ENCODE results near the gene FAM149B1.
A peak's percentile ranks its signal among the peaks of the same experiment; 100 is the strongest.
"Not testable (repeated sequence)": the region's sequence is repeated elsewhere in the genome, so short reads cannot be mapped to it uniquely, and the experiment has no call there.

The FAM149B1 gene

GRCh38 chr10:73233883-73234282 lies 66.0 kb downstream of the FAM149B1 start:
- DNase-seq (ENCODE audit: low spot score): no peak

GRCh38 chr10:73234695-73235094 lies 66.8 kb downstream of the FAM149B1 start:
- no peak for DNase-seq (ENCODE audit: low spot score)

- no peak for DNase-seq (ENCODE audit: low spot score)
These were observed 71.2 kb downstream of the FAM149B1 start for GRCh38 chr10:73238990-73239566.

GRCh38 chr10:73239908-73240307 lies 72.0 kb downstream of the FAM149B1 start:
- no peak for DNase-seq (ENCODE audit: low spot score)

DNA sequence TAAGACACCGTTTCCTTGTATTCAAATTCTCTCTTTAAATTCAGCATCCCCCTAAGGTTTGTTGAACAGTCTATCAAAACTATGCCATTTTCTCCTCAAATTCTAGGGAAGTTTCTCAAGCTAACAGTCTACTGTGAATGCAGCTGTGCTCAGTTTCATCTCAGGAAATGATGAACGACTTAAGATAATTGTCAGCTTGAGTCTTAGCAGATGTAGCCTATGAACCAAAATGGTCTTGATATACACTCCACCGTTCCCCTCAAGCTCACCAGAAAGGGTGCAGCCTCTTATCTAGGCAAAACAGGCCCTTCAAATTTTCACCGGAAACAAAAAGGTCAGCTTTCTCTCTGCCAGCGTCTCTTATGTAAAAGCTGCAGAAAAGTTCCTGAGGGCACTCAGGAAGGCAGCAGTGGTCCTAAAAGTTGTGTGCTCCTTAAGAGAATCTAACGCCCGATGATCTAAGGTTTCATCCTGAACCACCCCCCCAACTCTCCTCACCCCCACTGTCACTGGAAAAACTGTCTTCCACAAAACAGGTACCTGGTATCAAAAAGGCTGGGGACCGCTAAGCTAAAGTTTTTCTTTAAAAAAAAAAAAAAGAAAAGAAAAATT lies 77.1 kb downstream of the FAM149B1 start:
- no peak for DNase-seq (ENCODE audit: low spot score)

GRCh38 chr10:73246322-73246645 lies 78.4 kb downstream of the FAM149B1 start:
- DNase-seq (ENCODE audit: low spot score): no peak

- peak; percentile 92 for DNase-seq (ENCODE audit: low spot score)
These were observed 79.0 kb downstream of the FAM149B1 start, which contains the start of gene DNAJC9 for GRCh38 chr10:73246646-73247508. DNAJC9 (minus strand) TSS chr10:73247255; CDS start chr10:73247189, 66 bp downstream.

DNA sequence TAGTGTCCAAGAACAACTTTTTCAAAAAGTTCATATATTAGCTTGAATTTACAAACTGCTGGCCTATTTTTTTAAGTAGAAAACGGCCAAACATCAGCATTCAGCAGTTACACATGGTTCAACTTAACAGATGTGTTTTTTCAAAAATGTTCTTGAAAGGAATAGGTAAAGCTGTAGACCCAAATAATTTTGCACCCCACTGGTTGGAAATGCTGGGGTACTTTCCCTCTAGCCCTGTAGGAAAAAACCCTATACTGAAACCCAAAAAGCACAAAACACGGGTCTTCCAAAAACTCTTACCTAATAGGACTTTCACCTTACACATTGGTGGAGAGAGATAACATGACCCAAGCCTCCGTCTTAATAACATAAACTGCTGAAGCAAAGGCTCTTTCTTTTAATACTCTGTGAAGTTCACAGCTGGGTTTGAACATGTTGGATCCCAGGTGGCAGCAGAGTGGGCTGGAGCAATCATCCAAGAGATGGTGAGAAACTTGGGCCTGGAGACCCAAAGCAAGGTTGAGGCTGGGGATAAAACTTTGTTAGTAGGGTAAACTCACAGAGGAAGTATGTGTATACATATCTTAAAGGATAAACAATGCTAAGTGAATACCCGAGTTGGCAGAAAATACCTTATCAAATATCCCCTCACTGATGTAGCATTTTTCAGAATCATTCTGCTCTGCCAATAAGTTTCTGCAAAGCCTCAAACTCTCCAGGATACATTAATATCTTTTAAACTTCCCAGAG lies 79.8 kb downstream of the FAM149B1 start:
- DNase-seq (ENCODE audit: low spot score): no peak

DNA sequence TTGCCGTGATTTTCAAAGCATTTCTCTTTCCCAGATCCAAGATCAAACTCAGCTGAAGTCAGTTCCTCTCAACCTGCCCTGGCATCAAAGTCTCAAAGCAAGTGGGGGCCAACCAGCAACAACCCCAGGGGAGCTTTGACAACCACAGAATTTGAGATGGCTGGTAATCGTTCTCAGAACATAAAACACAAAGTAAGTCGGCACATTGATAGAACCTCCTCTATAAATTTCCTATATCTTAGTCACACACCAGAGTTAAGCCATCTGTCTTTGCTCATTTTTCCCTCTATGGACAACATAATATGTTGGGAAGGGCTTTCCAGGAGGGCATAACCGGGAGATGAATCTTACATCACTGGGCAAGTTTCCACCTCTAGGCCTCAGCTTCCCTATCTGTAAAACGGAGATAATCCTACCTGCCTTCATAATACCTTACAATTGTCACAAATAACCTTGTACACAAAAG lies 80.4 kb downstream of the FAM149B1 start:
- DNase-seq (ENCODE audit: low spot score): no peak

DNA sequence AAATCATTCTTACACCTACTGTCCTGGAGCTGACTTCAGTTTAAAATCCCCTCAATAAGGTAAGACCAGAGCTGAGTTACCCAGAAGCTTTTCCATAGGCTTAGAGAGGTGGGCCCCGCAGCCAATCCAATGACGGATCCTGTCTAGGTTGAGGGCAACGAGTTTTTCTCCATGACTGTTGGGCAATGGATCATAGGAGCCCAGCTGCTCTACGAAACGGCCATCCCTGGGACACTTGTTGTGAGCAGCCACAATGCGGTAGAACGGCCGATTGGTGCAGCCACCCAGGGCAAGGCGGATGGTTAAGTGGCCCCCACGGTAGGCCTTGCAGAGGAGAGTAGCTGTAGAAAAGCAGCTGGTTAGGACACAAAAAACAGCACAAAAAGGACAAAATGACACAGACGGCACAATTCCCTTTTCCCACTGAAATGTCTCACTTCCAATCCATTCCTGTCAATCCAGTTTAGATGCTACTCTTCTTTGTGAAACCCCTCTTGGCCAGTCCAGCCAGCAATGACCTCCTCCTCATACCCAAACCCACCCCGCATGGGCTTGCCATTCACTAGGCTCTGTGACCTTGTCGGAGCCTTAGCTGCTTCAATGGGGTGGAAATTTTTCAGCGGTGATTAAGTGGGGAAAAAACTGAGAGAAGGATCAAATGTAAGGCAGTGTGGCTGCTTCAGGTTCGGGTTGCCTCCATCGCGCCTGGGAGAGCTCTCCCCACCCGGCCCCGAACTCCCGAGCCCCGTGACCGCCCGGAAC lies 83.9 kb downstream of the FAM149B1 start:
- no peak for DNase-seq (ENCODE audit: low spot score)

- DNase-seq (ENCODE audit: low spot score): peak; percentile 95
These were observed 84.7 kb downstream of the FAM149B1 start, which contains the start of gene MRPS16 for GRCh38 chr10:73252445-73253224. MRPS16 (minus strand) TSS chr10:73252644; CDS start chr10:73252482, 162 bp downstream.

- no peak for DNase-seq (ENCODE audit: low spot score)
These were observed 85.3 kb downstream of the FAM149B1 start for GRCh38 chr10:73253225-73253555.

GRCh38 chr10:73258612-73259011 lies 90.7 kb downstream of the FAM149B1 start:
- not testable (repeated sequence) for DNase-seq (ENCODE audit: low spot score)

GRCh38 chr10:73261362-73261995 lies 93.6 kb downstream of the FAM149B1 start:
- DNase-seq (ENCODE audit: low spot score): no peak

DNA sequence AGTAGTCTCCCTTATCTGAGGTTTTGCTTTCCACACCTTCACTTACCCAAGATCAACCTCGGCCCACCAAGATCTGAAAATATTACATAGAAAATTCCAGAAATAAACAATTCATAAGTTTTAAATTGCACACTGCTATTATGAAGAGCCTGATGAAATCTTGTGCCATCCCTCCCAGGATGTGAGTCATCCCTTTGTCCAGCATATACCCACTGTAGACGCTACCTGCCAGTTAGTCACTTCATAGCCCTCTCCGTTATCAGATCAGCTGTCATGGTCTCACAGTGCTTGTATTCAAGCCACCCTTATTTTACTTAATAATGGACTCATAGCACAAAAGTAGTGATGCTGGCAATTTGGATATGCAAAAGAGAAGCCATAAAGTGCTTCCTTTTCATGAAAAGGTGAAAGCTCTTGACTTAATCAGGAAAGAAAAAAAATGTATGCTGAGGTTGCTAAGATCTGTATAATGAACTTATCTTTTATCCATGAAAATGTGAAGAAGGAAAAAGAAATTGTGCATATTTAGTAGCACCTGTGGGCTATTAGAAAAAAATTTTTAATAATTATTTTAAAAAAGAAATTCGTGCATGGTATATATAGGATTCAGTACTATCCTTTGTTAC lies 94.3 kb downstream of the FAM149B1 start:
- no peak for DNase-seq (ENCODE audit: low spot score)

DNA sequence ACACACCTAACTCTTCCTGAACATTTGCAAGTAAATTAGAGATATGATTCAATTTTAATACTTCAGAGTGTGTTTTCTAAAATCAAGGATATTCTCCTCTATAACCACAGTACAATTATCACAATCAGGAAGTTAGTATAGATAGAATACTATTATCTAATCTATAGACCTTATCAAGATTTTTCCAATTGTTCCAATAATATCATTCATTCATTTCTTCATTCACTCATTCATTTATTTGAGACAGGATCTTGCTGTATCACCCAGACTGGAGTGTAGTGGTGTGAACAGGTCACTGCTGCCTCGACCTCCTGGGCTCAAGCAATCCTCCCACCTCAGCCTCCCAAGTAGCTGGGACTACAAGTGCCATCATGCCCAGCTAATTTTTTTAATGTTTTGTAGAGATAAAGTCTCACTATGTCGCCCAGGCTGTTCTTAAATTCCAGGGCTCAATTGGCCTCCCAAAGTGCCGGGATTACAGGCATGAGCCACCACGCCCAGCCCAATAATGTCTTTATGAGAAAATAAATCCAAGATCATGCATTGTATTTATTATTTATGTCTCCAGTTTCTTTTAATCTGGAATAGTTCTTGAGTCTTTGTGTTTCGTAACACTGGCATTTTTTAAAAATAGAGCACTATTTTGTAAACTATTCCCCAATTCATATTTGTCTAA lies 95.1 kb downstream of the FAM149B1 start:
- DNase-seq (ENCODE audit: low spot score): no peak

- no peak for DNase-seq (ENCODE audit: low spot score)
These were observed 95.9 kb downstream of the FAM149B1 start for GRCh38 chr10:73263693-73264347.

DNA sequence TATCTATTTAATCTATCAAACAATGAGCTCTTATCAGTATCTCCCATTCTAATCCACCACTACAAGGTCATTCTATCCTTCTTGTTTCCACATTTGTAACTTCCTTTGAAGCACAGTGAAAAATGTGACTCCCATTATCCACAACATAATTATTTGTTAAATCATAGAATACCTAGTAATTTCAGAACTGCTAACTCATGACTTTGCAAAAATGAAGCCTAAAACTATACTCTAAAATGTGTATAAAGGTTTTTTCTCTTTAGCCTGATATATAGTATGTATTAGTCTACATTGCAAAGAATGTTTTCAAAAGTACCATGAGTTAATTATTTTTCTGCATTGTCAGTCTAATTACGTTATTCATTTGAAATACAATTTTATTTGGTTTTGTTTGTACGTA lies 96.5 kb downstream of the FAM149B1 start:
- DNase-seq (ENCODE audit: low spot score): no peak

DNA sequence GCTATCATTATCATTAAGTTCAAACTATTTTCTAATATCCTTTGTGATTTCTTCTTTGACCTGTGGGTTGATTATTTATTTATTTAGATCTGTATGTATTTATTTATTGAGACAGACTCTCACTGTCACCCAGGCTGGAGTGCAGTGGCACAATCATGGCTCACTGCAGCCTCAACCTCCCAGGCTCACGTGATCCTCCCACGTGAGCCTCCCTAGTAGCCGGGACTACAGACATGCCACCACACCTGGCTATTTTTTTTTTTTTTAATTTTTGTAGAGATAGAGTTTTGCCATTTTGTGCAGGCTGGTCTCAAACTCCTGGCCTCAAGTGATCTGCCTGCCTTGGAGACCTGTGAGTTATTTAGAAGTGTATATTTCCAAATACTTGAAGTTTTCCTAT lies 113.2 kb downstream of the FAM149B1 start:
- no peak for DNase-seq (ENCODE audit: low spot score)
